Skeletal muscle tissue (tissue), 4 donors: ENCODE results near the gene DIP2A. TPM values are rescaled to one million over a fixed set of nuclear protein-coding genes. Genes with fewer than 3 reads are reported as not detected.
"Not testable (repeated sequence)": the region's sequence is repeated elsewhere in the genome, so short reads cannot be mapped to it uniquely, and the experiment has no call there.

Source experiments
- H3K27ac ChIP-seq: one replicate; pipeline ENCODE4 v1.7.0; 2013; ENCODE audit warnings: mild to moderate bottlenecking, low read depth, low read length, inconsistent platforms
- H3K27me3 ChIP-seq, 3 donors: one replicate each; pipeline ENCODE4 v1.7.0; 2013; ENCODE audit warnings: low read length in 3 of 3; ENCODE audit not compliant: control insufficient read depth in 3 of 3, insufficient read depth in 3 of 3
- H3K36me3 ChIP-seq, 3 donors: one replicate each; pipeline ENCODE4 v1.7.0; 2013; ENCODE audit warnings: low read length in 3 of 3; ENCODE audit not compliant: control insufficient read depth in 3 of 3, insufficient read depth in 3 of 3
- H3K4me1 ChIP-seq, 3 donors: one replicate each; pipeline ENCODE4 v1.7.0; 2013; ENCODE audit warnings: low read length in 3 of 3, mild to moderate bottlenecking in 3 of 3; ENCODE audit not compliant: control insufficient read depth in 3 of 3, insufficient read depth in 3 of 3
- H3K4me3 ChIP-seq, 3 donors: one replicate each; pipeline ENCODE4 v1.7.0; 2013; ENCODE audit warnings: low read length in 3 of 3
- H3K9ac ChIP-seq, 3 donors: one replicate each; pipeline ENCODE4 v1.7.0; 2013; ENCODE audit warnings: low read length in 3 of 3, mild to moderate bottlenecking in 3 of 3, moderate library complexity in 2 of 3, low read depth in 1 of 3
- H3K9me3 ChIP-seq, 3 donors: one replicate each; pipeline ENCODE4 v1.7.0; 2013; ENCODE audit warnings: low read length in 3 of 3; ENCODE audit not compliant: control insufficient read depth in 3 of 3
- total RNA-seq: library from RNA; depleted of rRNA; stranded (reverse); fragments of >200 nt; gene quantifications from one replicate; pipeline ENCODE4 v1.2.3, GENCODE V29; 2014
- donor health status: Osteomylitis.

The DIP2A gene
- total RNA-seq, 1 donor from 2014 or later = 23.5 TPM

DNA sequence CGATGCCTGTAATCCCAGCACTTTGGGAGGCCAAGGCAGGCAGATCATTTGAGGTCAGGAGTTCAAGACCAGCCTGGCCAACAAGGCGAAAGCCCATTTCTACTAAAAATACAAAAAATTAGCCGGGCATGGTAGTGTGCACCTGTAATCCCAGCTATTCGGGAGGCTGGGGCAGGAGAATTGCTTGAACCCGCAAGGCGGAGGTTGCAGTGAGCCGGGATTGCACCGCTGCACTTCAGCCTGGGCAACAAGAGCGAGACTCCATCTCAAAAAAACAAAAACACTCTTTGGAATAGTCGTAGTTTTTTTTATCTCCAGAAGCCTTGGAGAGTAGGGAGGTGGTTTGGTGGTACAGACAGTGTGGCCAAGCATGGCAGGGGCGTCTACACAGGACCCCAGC, 25.6 kb upstream of the DIP2A start:
- not testable (repeated sequence) for H3K9me3 ChIP-seq, H3K9ac ChIP-seq, H3K27ac ChIP-seq, H3K4me3 ChIP-seq, H3K4me1 ChIP-seq, H3K27me3 ChIP-seq
- peaks cover 75 to 86% (median 81%) of the 10 kb centered on the region in 3 donors for H3K36me3 ChIP-seq

DNA sequence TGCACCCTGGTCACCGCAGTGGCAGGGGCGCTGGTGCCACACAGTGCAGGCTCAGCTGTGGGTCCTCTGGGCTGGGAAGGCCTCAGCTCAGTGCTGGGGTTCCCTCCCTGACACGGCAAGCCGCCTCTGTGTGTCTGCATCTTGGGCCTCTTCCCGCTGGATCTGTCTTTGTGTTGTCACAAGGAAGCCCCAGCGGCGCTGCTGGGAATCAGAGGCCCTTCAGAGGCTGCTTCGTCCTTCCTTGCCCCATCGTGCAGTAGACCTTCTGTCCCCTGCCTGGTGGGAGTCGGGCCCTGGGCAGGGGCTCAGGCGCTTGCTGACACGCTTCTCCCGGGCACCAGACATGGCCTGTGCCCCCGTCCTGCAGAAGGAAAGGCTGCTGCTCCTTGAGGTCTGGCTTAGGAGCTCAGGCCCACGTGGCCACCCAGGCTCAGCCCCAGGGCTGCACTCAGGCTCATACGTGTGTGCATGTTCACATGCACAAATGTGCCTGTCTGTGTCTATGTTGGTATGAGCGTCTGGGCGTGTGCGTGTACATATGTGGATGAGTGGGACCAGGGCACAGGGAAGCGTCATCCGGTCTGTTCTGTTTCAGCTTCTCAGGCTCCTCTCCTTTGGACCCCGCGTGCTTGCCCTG, 24.3 kb upstream of the DIP2A start:
- H3K4me1 ChIP-seq = no peaks in the 10 kb centered on the region
- no peak overlapping the region for H3K9ac ChIP-seq
- no peak overlapping the region for H3K4me3 ChIP-seq
- no peaks in the 10 kb centered on the region for H3K27me3 ChIP-seq
- peaks cover 73 to 86% (median 77%) of the 10 kb centered on the region in 3 donors for H3K36me3 ChIP-seq
- H3K27ac ChIP-seq = no peak overlapping the region
- no peaks in the 10 kb centered on the region for H3K9me3 ChIP-seq

DNA sequence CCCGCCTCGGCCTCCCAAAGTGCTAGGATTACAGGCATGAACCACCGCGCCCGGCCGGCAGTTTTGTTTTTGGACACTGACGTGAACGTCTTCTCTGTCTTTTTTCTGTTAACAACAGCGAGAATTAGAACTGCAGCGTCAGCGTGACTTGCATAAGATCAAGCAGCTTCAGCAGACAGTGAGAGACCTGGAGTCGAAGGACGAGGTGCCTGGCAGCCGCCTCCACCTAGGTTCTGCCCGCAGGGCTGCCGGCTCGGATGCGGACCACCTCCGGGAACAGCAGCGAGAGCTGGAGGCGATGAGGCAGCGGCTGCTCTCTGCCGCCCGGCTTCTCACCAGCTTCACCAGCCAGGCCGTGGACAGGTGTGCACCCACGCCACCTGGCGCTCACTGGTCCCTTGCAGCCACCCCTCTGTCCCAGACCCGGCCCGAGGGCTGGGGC, 22.9 kb upstream of the DIP2A start:
- Histone ChIP-seq H3K27ac (no peak overlapping the region), H3K9me3 (no peaks in the 10 kb centered on the region), H3K36me3 (peaks cover 74 to 86% (median 76%) of the 10 kb centered on the region in 3 donors), H3K9ac (no peak overlapping the region), H3K27me3 (no peaks in the 10 kb centered on the region), H3K4me3 (no peak overlapping the region), H3K4me1 (no peaks in the 10 kb centered on the region)

DNA sequence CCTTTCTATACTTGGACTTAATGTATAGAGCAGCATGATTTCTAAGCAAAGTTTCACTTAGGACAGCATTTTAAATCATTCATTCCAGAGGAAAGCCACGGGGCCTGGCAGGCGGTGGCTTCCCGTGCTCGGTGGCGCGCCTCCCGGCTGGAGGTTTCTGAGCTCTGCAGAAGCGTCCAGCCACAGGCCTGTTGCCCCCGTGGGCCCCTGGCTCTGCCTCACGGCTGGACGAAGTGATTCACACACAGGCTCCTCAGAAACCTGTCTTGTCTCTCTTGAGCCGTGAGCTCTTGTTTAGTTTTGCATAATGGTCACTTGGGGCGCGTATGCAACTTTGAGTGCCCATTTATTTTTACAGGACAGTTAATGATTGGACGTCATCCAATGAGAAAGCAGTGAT, 22.1 kb upstream of the DIP2A start:
- Histone ChIP-seq H3K4me3 (no peak overlapping the region), H3K36me3 (peaks cover 75 to 86% (median 78%) of the 10 kb centered on the region in 3 donors), H3K27ac (no peak overlapping the region), H3K4me1 (no peaks in the 10 kb centered on the region), H3K9me3 (no peaks in the 10 kb centered on the region), H3K9ac (no peak overlapping the region), H3K27me3 (no peaks in the 10 kb centered on the region)

DNA sequence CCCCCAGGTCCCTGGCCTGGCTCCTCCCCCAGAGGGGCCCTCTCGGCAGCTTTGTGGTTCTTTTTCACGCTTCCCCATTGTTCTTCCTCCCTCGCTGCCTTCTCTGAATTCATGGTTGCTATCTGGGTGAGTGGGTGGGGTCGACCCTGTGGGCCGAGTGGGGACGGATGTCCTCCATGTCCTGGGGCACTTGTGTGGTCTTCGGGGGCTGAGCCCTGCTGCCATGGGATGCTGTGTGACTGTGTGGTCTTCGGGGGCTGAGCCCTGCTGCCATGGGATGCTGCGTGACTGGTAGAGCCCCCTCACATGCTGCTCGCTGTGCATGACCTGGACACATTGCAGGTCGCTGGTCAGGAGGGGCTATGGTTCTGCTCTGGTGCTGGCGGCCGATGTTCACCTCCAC, 21.6 kb upstream of the DIP2A start:
- Histone ChIP-seq H3K36me3 (peaks cover 75 to 86% (median 78%) of the 10 kb centered on the region in 3 donors), H3K9me3 (no peaks in the 10 kb centered on the region), H3K27me3 (no peaks in the 10 kb centered on the region), H3K4me1 (no peaks in the 10 kb centered on the region), H3K27ac (no peak overlapping the region), H3K9ac (no peak overlapping the region), H3K4me3 (no peak overlapping the region)

DNA sequence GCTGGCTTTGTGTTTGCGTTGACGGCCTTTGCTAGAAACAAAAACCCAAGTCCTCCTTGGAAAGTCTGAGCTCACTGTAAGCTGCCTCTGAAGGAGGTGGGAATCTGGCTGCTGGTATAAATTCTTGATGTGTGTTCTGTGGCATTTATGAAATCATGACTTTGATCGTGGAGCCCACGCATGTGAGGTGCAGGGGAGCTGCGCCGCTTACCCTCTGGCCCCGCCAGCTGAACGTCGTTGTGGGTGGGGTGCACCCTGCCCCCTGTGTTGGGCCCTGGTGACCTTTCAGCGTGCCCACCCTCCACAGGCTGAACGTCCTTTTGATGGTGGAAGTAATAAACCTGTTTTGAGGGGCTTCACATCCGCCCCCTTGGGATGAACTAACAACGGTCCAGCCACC, 21.2 kb upstream of the DIP2A start:
- H3K36me3 ChIP-seq = peaks cover 76 to 86% (median 78%) of the 10 kb centered on the region in 3 donors
- H3K4me1 ChIP-seq = peaks cover 0 to under 1% (median 0%) of the 10 kb centered on the region in 3 donors
- H3K4me3 ChIP-seq = no peak overlapping the region
- no peaks in the 10 kb centered on the region for H3K27me3 ChIP-seq
- H3K9ac ChIP-seq = no peak overlapping the region
- no peaks in the 10 kb centered on the region for H3K9me3 ChIP-seq
- H3K27ac ChIP-seq = no peak overlapping the region

DNA sequence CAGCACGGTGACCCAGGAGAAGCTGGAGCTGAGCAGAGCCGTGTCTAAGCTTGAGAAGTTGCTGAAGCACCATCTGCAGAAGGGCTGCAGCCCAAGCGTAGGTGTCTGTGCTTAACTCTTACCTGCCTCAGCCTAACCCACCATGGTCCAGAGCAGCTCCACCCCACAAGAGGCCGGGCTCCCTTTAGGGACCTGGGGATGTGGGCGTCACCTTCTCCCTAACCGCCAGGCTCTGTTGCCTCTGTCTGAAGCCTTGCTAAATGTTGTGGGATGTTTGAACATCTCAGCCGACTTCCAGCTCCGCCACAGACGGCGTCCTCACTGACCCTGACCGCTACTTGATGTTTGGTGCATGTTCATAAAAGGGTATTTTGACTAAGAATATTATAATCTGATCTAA, 20.4 kb upstream of the DIP2A start:
- H3K4me3 ChIP-seq = no peak overlapping the region
- no peak overlapping the region for H3K27ac ChIP-seq
- no peak overlapping the region for H3K9ac ChIP-seq
- peaks cover 81 to 87% (median 82%) of the 10 kb centered on the region in 3 donors for H3K36me3 ChIP-seq
- no peaks in the 10 kb centered on the region for H3K9me3 ChIP-seq
- H3K27me3 ChIP-seq = no peaks in the 10 kb centered on the region
- peaks cover 0 to 7% (median 3%) of the 10 kb centered on the region in 3 donors for H3K4me1 ChIP-seq

DNA sequence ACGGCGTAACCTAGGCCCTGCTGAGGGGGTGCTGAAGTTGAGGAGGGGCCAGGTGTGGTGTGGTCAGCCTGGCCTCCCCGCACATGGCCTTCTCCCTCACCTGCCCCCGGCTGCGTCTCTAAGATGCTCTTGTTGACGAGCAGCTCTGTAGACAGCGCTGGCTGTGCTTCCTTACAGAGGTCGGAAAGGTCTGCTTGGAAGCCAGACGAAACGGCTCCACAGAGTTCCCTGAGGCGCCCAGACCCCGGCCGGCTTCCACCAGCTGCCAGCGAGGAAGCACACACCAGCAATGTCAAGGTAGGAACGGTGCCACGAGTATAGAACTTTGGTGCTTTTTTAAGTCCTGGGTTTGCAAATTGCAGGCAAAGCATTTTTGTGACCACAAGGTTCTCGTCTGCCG, 18.8 kb upstream of the DIP2A start:
- no peak overlapping the region for H3K27ac ChIP-seq

DNA sequence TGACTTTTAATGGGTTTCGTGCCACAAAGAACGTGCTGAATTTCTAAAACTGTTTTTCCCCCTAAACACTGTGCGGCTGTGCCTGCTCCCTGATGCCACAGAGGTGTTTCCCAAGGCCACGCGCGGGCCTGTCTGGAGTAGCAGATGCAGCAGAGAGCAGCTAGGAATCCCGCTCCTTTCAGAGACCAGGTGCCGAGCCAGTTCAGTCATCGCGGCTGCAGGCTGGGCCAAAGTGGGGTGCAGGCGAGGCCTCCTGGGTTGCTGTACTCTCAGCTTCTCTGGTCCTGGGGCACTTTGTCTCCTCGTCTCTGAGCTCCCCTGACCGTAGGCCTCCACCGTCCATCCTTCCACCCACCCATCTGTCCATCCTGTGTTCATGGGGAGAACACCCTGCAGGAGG, 17.4 kb upstream of the DIP2A start:
- Histone ChIP-seq H3K27ac (no peak overlapping the region), H3K4me3 (no peak overlapping the region), H3K4me1 (peaks cover 3 to 14% (median 3%) of the 10 kb centered on the region in 3 donors), H3K36me3 (peaks cover 79 to 94% (median 87%) of the 10 kb centered on the region in 3 donors), H3K9ac (no peak overlapping the region), H3K9me3 (no peaks in the 10 kb centered on the region), H3K27me3 (no peaks in the 10 kb centered on the region)

More for the DNA sequence above, 18.8 kb upstream of the DIP2A start:
- Histone ChIP-seq H3K27me3 (no peaks in the 10 kb centered on the region), H3K4me3 (no peak overlapping the region), H3K4me1 (peaks cover 3 to 14% (median 3%) of the 10 kb centered on the region in 3 donors), H3K9ac (no peak overlapping the region), H3K36me3 (peaks cover 82 to 88% (median 84%) of the 10 kb centered on the region in 3 donors), H3K9me3 (no peaks in the 10 kb centered on the region)

DNA sequence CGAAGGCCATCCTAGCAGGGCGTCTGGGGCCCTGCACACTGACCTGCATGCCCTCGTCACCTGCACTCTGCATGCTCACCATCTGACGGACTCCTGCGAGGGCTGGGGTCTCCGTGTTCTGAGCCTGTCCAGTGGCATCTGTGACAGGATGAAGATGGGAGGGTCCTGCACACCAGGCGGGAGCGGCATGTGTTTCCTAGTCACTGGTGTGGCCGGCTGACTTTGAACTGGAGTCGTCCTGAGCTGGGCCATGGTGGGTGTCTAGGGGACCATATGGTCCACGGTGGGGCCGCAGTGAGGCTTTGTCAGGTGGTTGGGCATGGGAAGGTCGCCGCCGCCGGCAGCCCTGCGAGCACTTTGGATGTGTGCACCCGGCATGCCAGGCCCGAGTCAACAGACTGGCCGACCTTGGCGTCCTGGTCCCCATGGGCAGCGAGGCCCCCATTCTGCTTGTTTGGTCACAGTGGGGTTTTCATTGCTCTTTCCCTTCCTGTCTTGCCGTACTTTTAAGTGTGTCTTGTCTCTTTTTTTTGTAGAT, 16.7 kb upstream of the DIP2A start:
- no peaks in the 10 kb centered on the region for H3K27me3 ChIP-seq
- H3K4me3 ChIP-seq = no peak overlapping the region
- H3K9me3 ChIP-seq = no peaks in the 10 kb centered on the region
- no peak overlapping the region for H3K27ac ChIP-seq
- H3K4me1 ChIP-seq = peaks cover 3 to 14% (median 3%) of the 10 kb centered on the region in 3 donors
- H3K9ac ChIP-seq = no peak overlapping the region
- peaks cover 75 to 93% (median 80%) of the 10 kb centered on the region in 3 donors for H3K36me3 ChIP-seq
